IMR-90 (cell line): ENCODE data around the gene TTC28. TPM values are rescaled to one million over a fixed set of nuclear protein-coding genes. Genes with fewer than 3 reads are reported as not detected.

ENCODE experiments used
- ATAC-seq: fragments of 200-7000 bp; cut with Tn5 transposase; 2 replicates; pipeline ENCODE4 v1.9.1; 2020; ENCODE audit warnings: low read depth, mild to moderate bottlenecking, moderate library complexity
- BruUV-seq: library from RNA; stranded (reverse); fragments of 400-500 nt; replicated peaks from 2 replicates; lab custom pipeline; 2021; lab: Mats Ljungman, UMichigan
- CTCF ChIA-PET: fragments of 300-600 bp; formaldehyde crosslinking; extraction: SDS; loops from one replicate; lab custom pipeline; 2021; ENCODE audit warnings: antibody characterized with exemption; lab: Yijun Ruan, JAX
- POLR2A ChIA-PET: fragments of 300-600 bp; sonication (Branson Sonifier 250); formaldehyde crosslinking; loops from one replicate; lab custom pipeline; 2022; ENCODE audit warnings: antibody characterized with exemption; ENCODE audit not compliant: unreplicated experiment; lab: Charles Lee
- DNase-seq: peaks from one replicate; pipeline ENCODE4 v3.0.0; 2013
- H2AFZ ChIP-seq: replicated peaks from 2 replicates; pipeline ENCODE3; 2013; ENCODE audit warnings: low read length, mild to moderate bottlenecking; ENCODE audit not compliant: poor library complexity
- H2AK5ac ChIP-seq: 2 replicates; pipeline ENCODE4 v1.6.1; 2013; ENCODE audit warnings: low read depth, low read length, inconsistent platforms
- H2AK9ac ChIP-seq: replicated peaks from 2 replicates; pipeline ENCODE3; 2013; ENCODE audit warnings: mild to moderate bottlenecking, low read depth, low read length, moderate library complexity; ENCODE audit not compliant: poor library complexity
- H2BK120ac ChIP-seq: 2 replicates; pipeline ENCODE4 v1.6.1; 2013; ENCODE audit warnings: low read depth, low read length, inconsistent platforms
- H2BK15ac ChIP-seq: 3 replicates; pipeline ENCODE4 v1.6.1; 2013; ENCODE audit warnings: low read depth, low read length, inconsistent platforms
- H2BK20ac ChIP-seq: 2 replicates; pipeline ENCODE4 v1.6.1; 2013; ENCODE audit warnings: low read depth, mild to moderate bottlenecking, inconsistent platforms, low read length, moderate library complexity
- H2BK5ac ChIP-seq: 2 replicates; pipeline ENCODE4 v1.6.1; 2013; ENCODE audit warnings: mild to moderate bottlenecking, low read depth, low read length, inconsistent platforms; ENCODE audit not compliant: poor library complexity, severe bottlenecking
- H3K14ac ChIP-seq: replicated peaks from 2 replicates; pipeline ENCODE4 v1.6.1; 2013; ENCODE audit warnings: low read depth, low read length, inconsistent platforms
- H3K18ac ChIP-seq: 2 replicates; pipeline ENCODE4 v1.6.1; 2013; ENCODE audit warnings: low read depth, low read length, control low read depth
- H3K23ac ChIP-seq: 2 replicates; pipeline ENCODE4 v1.6.1; 2013; ENCODE audit warnings: low read depth, low read length, inconsistent platforms
- H3K27ac ChIP-seq: 2 replicates; pipeline ENCODE4 v1.5.1; 2013; ENCODE audit warnings: mild to moderate bottlenecking, control low read depth, low read length; ENCODE audit not compliant: insufficient read depth
- H3K27me3 ChIP-seq: 2 replicates; pipeline ENCODE4 v1.6.1; 2013; ENCODE audit warnings: low read length; ENCODE audit not compliant: control insufficient read depth, insufficient read depth
- H3K36me3 ChIP-seq: 2 replicates; pipeline ENCODE4 v1.6.1; 2013; ENCODE audit warnings: low read length, mixed read lengths; ENCODE audit not compliant: control insufficient read depth, insufficient read depth
- H3K4ac ChIP-seq: 2 replicates; pipeline ENCODE4 v1.6.1; 2013; ENCODE audit warnings: low read depth, low read length, inconsistent platforms
- H3K4me1 ChIP-seq: 2 replicates; pipeline ENCODE4 v1.6.1; 2013; ENCODE audit warnings: low read length, mixed read lengths; ENCODE audit not compliant: control insufficient read depth, insufficient read depth
- H3K4me2 ChIP-seq: 2 replicates; pipeline ENCODE4 v1.6.1; 2013; ENCODE audit warnings: low read depth, mild to moderate bottlenecking, control low read depth, low read length, moderate library complexity
- H3K4me3 ChIP-seq: 2 replicates; pipeline ENCODE4 v1.5.1; 2013; ENCODE audit warnings: low read depth, mild to moderate bottlenecking, control low read depth, low read length, moderate library complexity; ENCODE audit not compliant: insufficient read depth
- H3K56ac ChIP-seq: 2 replicates; pipeline ENCODE4 v1.6.1; 2013; ENCODE audit warnings: low read length, inconsistent platforms; ENCODE audit not compliant: insufficient read depth; ENCODE audit errors: extremely low read depth
- H3K79me1 ChIP-seq, 2 experiments: 2 replicates each; pipeline ENCODE4 v1.6.1; 2013; ENCODE audit warnings: low read length in 2 of 2, inconsistent platforms in 1 of 2, low read depth in 1 of 2
- H3K9ac ChIP-seq: 2 replicates; pipeline ENCODE4 v1.6.1; 2013; ENCODE audit warnings: low read depth, low read length, control low read depth
- H3K9me1 ChIP-seq: 2 replicates; pipeline ENCODE4 v1.6.1; 2013; ENCODE audit warnings: low read length, inconsistent platforms; ENCODE audit not compliant: insufficient read depth
- H3K9me3 ChIP-seq: 2 replicates; pipeline ENCODE4 v1.6.1; 2013; ENCODE audit warnings: low read length; ENCODE audit not compliant: control insufficient read depth, insufficient read depth
- H4K20me1 ChIP-seq: 2 replicates; pipeline ENCODE4 v1.6.1; 2013; ENCODE audit warnings: low read length, inconsistent platforms; ENCODE audit not compliant: insufficient read depth
- H4K5ac ChIP-seq: 2 replicates; pipeline ENCODE4 v1.6.1; 2013; ENCODE audit warnings: mild to moderate bottlenecking, low read depth, low read length, control low read depth
- H4K8ac ChIP-seq, 2 experiments: 2 replicates each; pipeline ENCODE4 v1.6.1; 2013; ENCODE audit warnings: low read depth in 2 of 2, low read length in 2 of 2, control low read depth in 1 of 2, inconsistent platforms in 1 of 2
- H4K91ac ChIP-seq: 2 replicates; pipeline ENCODE4 v1.6.1; 2013; ENCODE audit warnings: low read depth, low read length, inconsistent platforms; ENCODE audit not compliant: insufficient read depth
- CHD1 ChIP-seq: IDR thresholded peaks from 2 replicates; pipeline ENCODE4 v1.6.1; 2012; ENCODE audit warnings: low read depth, low read length, improper control_type of control experiment
- MAZ ChIP-seq: IDR thresholded peaks from 2 replicates; pipeline ENCODE4 v1.6.1; 2012; ENCODE audit warnings: low read depth, mild to moderate bottlenecking, low read length, improper control_type of control experiment, moderate library complexity, borderline replicate concordance
- MXI1 ChIP-seq: IDR thresholded peaks from 2 replicates; pipeline ENCODE4 v1.6.1; 2012; ENCODE audit warnings: low read depth, mild to moderate bottlenecking, low read length, moderate library complexity, borderline replicate concordance
- POLR2A ChIP-seq: IDR thresholded peaks from 2 replicates; pipeline ENCODE4 v1.6.1; 2012; ENCODE audit warnings: mild to moderate bottlenecking, low read depth, low read length
- RCOR1 ChIP-seq: IDR thresholded peaks from 2 replicates; pipeline ENCODE4 v1.6.1; 2012; ENCODE audit warnings: mild to moderate bottlenecking, low read length, improper control_type of control experiment; ENCODE audit not compliant: insufficient replicate concordance
- RFX5 ChIP-seq: IDR thresholded peaks from 2 replicates; pipeline ENCODE4 v1.8.0; 2012; ENCODE audit warnings: low read depth, mild to moderate bottlenecking, low read length, moderate library complexity
- SMC3 ChIP-seq: fragments of 150-350 bp; IDR thresholded peaks from 2 replicates; pipeline ENCODE4 v1.6.1; 2016; ENCODE audit warnings: low read depth, mild to moderate bottlenecking, antibody characterized with exemption, low read length, moderate library complexity
- WGBS, 2 experiments: methylation state at CpG; one replicate each; pipeline versions ENCODE4 v1.1.5 to v1.1.7; 2013; ENCODE audit warnings: missing lambda C conversion rate in 2 of 2; ENCODE audit not compliant: insufficient read length in 1 of 2; ENCODE audit errors: extremely low coverage in 2 of 2; 5-methylcytosine and 5-hydroxymethylcytosine counted together
- dilution Hi-C: fragments of 300-500 bp; cut with HindIII; formaldehyde crosslinking; loops from one replicate; pipeline ENCODE4 v1.14.3; 2018; ENCODE audit warnings: low sequenced_read_pairs; ENCODE audit not compliant: unreplicated experiment
- in situ Hi-C: fragments of 300-500 bp; cut with MboI; formaldehyde crosslinking; loops from 3 replicates; pipeline ENCODE4 v1.14.3; 2019; ENCODE audit warnings: low sequenced_read_pairs, inconsistent platforms, mixed read lengths
- intact Hi-C: fragments of 100-400 bp; cut with micrococcal nuclease; formaldehyde crosslinking; loops from 2 replicates; pipeline ENCODE4 v1.10.0; 2022
- polyA plus RNA-seq, 3 experiments: library from polyadenylated mRNA; depleted of rRNA; stranded (reverse); fragments of >200 nt; gene quantifications; 2 replicates each; pipeline ENCODE4 v1.2.3, GENCODE V29; 2012; ENCODE audit warnings: low replicate concordance in 1 of 3
- total RNA-seq: library from RNA; depleted of rRNA; stranded (reverse); fragments of >200 nt; gene quantifications from 2 replicates; pipeline ENCODE4 v1.2.3, GENCODE V29; 2012
- TF ChIP-seq, protein P1 (sequence below): fragments of 150-350 bp; IDR thresholded peaks from 2 replicates; pipeline ENCODE4 v1.6.1; 2017; ENCODE audit warnings: mild to moderate bottlenecking, antibody characterized with exemption, low read length, low read depth

The TTC28 gene
- total and polyA plus RNA-seq, 2 of the 4 experiments (the other 2 are of a cell fraction), result 5.6 to 13.3 TPM

GRCh38 chr22:28013611-28014010, 666.0 kb downstream of the TTC28 start:
- H2BK120ac ChIP-seq, result no peak overlapping the region
- no TSS peak for BruUV-seq
- no peaks in the 10 kb centered on the region for H3K27me3 ChIP-seq
- H4K20me1 ChIP-seq, result 0 out of 2 replicates have a peak, but pooled peaks cover 3% of the 10 kb centered on the region
- H3K36me3 ChIP-seq, result peaks cover 17% of the 10 kb centered on the region
- no peaks in the 10 kb centered on the region for H3K9me3 ChIP-seq
- H2BK20ac ChIP-seq, result no peak overlapping the region; the same call in 1 of the 2 replicates
- no peaks in the 10 kb centered on the region for H3K79me1 ChIP-seq
- no peak overlapping the region for H2AK5ac ChIP-seq
- H3K23ac ChIP-seq, result no peak overlapping the region
- dilution Hi-C loops (no loop called here), intact Hi-C loops (no loop called here), in situ Hi-C loops (loop anchor here (25.0 kb wide), 1 partner anchor 1251 kb away; no protein-coding TSS in a partner anchor)
- H3K4me3 ChIP-seq, result no peak overlapping the region
- no peak overlapping the region for H3K27ac ChIP-seq
- no peak overlapping the region for H4K5ac ChIP-seq
- no peak overlapping the region for H4K91ac ChIP-seq
- H2AK9ac ChIP-seq, result no peak overlapping the region
- H3K9ac ChIP-seq, result no peak overlapping the region
- ATAC-seq, result no peak
- no peak overlapping the region for H3K14ac ChIP-seq
- no peaks in the 10 kb centered on the region for H3K9me1 ChIP-seq
- POLR2A ChIA-PET, result no interaction called here
- H2BK5ac ChIP-seq, result no peak overlapping the region
- H2AFZ ChIP-seq, result no peak overlapping the region
- H2BK15ac ChIP-seq, result no peak overlapping the region
- no peak overlapping the region for H3K56ac ChIP-seq
- H3K4me1 ChIP-seq, result peaks cover 5% of the 10 kb centered on the region
- no peak overlapping the region for H4K8ac ChIP-seq
- CTCF ChIA-PET, result no interaction called here
- WGBS, 2 experiments, result 95% methylated on average over 7 of the region's 12 CpGs; no CpG with 5 or more reads in 1 of the 2 experiments
- no peak overlapping the region for H3K4ac ChIP-seq
- H3K4me2 ChIP-seq, result no peak overlapping the region
- no peak for DNase-seq
- H3K18ac ChIP-seq, result no peak overlapping the region
- TF ChIP-seq, protein P1, sequence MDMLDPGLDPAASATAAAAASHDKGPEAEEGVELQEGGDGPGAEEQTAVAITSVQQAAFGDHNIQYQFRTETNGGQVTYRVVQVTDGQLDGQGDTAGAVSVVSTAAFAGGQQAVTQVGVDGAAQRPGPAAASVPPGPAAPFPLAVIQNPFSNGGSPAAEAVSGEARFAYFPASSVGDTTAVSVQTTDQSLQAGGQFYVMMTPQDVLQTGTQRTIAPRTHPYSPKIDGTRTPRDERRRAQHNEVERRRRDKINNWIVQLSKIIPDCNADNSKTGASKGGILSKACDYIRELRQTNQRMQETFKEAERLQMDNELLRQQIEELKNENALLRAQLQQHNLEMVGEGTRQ, result no peak
- no peak for TF ChIP-seq MAZ
- TF ChIP-seq SMC3, result no peak
- TF ChIP-seq RCOR1, result no peak
- TF ChIP-seq POLR2A, result no peak
- TF ChIP-seq CHD1, result no peak
- TF ChIP-seq MXI1, result no peak
- no peak for TF ChIP-seq RFX5
